ENCODE results near the gene UMODL1. TPM values are rescaled to one million over a fixed set of nuclear protein-coding genes. Genes with fewer than 3 reads are reported as not detected.
"Not testable (repeated sequence)": the region's sequence is repeated elsewhere in the genome, so short reads cannot be mapped to it uniquely, and the experiment has no call there.

UMODL1 gene
- total RNA-seq, 2 experiments from 2014 or later: 0.10 to 0.21 TPM

DNA sequence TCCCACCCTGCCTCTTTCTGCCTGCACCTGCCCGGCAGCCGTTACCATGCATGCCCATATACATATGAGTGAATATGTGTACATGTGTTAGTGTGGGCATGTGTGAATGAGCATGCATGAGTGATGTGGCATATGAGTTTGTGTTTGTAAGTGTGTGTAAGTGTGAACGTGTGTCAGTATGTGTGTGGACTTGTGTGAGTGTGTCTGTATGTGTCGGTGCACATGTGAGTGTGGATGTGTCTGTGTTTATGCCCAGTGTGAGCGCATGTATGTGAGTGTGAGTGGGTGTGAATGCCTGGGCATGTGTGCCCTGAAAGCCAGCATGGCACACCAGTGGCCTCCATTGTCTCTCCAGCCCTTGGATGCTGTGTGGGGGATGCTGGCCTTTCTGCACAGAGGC is 2.5 kb upstream of the UMODL1 start:
- POLR2A ChIA-PET: no interaction called here
- Mint-ChIP-seq H3K4me1 (peaks cover 26% of the 10 kb centered on the region), H3K27me3 (peaks cover 2% of the 10 kb centered on the region), H3K36me3 (ENCODE audit: low read depth) (peaks cover 2% of the 10 kb centered on the region), H3K9me3 (no peaks in the 10 kb centered on the region), H3K4me3 (no peak overlapping the region), H3K27ac (no peak overlapping the region)
- no peak for DNase-seq
- CTCF ChIA-PET: no interaction called here

DNA sequence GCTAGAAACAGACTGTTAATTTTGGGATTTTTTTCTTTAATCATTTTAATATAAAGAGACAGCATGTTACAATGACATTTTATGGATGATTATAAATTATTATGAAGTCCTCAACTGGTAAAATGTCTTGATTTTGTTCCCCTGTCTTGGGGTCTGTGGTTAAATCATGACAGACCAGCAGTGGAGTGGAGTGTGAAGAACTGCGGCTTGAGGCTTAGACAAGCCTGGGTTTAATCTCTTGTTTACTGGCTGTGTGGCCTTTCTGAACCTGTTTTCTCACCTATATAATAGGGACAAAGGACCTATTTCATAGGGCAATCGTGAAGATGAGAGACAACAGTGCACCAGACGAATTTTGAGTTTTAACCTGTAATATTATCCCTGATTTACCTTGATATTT is 1.8 kb upstream of the UMODL1 start:
- ChIA-PET POLR2A (no interaction called here), CTCF (no interaction called here)
- Mint-ChIP-seq H3K36me3 (ENCODE audit: low read depth) (peaks cover 2% of the 10 kb centered on the region), H3K27ac (no peak overlapping the region), H3K4me3 (no peak overlapping the region), H3K9me3 (no peaks in the 10 kb centered on the region), H3K4me1 (peaks cover 19% of the 10 kb centered on the region), H3K27me3 (peaks cover 2% of the 10 kb centered on the region)
- DNase-seq: no peak

DNA sequence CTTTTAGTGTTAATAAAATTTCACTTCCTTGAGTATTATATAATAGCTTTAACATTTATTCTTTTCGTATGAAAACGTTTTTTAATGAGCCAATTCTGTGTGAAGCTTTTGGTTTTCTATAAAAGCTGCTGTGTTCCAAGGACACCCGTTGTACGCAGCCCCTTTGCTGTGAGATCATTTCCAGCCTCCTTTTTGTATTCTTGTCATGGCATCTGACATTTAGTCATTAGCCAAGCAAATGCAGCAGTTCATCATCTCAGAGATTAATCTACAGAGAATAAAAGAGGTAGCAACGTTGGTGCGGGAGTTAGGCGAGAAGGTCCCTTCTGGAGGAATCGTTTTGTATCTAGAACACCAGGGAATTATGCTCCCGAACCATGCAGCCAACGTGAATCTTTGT is 1.3 kb upstream of the UMODL1 start:
- Mint-ChIP-seq H3K9me3 (no peaks in the 10 kb centered on the region), H3K4me1 (peaks cover 14% of the 10 kb centered on the region), H3K36me3 (ENCODE audit: low read depth) (peaks cover 2% of the 10 kb centered on the region), H3K4me3 (no peak overlapping the region), H3K27ac (no peak overlapping the region), H3K27me3 (peaks cover 2% of the 10 kb centered on the region)
- ChIA-PET CTCF (interaction anchor here (0.7 kb wide), 1 partner anchor 38 kb away, joined by 3 read pairs; no protein-coding TSS in a partner anchor), POLR2A (no interaction called here)
- no peak for DNase-seq

DNA sequence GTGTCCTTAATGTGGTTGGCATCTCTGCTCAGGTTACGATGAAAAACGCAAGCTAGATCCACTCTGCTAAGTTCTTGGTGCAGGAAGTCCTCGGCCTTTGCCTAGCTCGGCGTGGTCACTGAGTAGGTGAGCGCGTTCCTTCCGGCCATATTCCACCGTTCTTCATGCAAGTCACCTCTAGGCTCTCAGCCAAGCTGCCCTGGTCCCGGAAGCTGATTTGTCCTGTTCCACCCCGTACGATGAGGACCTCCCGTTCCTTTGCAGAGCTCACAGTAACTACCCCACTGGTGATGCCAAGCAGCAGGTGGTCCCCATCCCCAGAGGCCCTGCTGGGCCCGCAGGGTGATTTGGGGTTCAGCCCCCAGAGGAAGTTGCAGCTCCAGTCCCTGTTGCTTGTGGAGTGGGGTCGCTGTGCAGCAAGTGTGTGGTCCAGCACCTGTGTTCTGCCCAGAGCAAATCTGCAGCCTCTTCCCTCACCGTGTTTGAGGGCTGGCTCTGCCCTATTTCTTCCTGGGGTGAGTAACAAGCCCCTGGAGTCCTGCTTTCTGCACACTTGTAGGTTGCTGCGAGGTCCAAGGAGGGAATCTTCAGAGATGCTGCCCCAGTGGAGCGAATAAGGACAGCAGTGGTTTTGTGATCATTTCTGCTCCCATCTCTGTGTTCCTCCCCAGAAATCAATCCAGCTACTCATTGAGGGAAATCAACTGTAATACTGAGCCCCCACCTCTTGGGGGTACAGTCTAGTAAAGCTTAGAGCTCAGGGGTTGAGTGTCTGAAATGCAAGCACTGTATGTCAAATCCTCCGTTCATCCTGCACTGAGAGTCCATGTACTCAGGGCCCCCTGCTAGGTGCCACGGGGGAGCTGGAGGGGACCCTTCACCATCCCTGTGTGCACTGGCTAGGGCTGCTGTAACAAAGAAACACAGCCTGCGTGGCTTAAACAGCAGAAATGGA is 2.3 kb downstream of the UMODL1 start:
- Mint-ChIP-seq H3K27ac (no peak overlapping the region), H3K9me3 (no peaks in the 10 kb centered on the region), H3K27me3 (peaks cover 2% of the 10 kb centered on the region), H3K36me3 (ENCODE audit: low read depth) (no peaks in the 10 kb centered on the region), H3K4me3 (no peak overlapping the region), H3K4me1 (no peaks in the 10 kb centered on the region)
- ChIA-PET CTCF (interaction anchor here (0.5 to 0.7 kb wide), 2 partner anchors 147 to 497 kb away, joined by 4 read pairs; no protein-coding TSS in a partner anchor), POLR2A (no interaction called here)
- no peak for DNase-seq

- CTCF ChIA-PET: interaction anchor here (0.6 kb wide), 1 partner anchor 723 kb away, joined by 3 read pairs; no protein-coding TSS in a partner anchor
- Mint-ChIP-seq H3K36me3 (ENCODE audit: low read depth) (no peaks in the 10 kb centered on the region), H3K9me3 (no peaks in the 10 kb centered on the region), H3K27ac (no peak overlapping the region), H3K4me3 (no peak overlapping the region), H3K4me1 (no peaks in the 10 kb centered on the region), H3K27me3 (peaks cover 2% of the 10 kb centered on the region)
- POLR2A ChIA-PET: no interaction called here
- DNase-seq: no peak
These were observed 4.8 kb downstream of the UMODL1 start for GRCh38 chr21:42075686-42076471.

GRCh38 chr21:42077685-42078238 is 6.6 kb downstream of the UMODL1 start:
- POLR2A ChIA-PET; H3K27ac Mint-ChIP-seq; H3K4me1 Mint-ChIP-seq; DNase-seq; H3K4me3 Mint-ChIP-seq; H3K36me3 Mint-ChIP-seq (ENCODE audit: low read depth); H3K9me3 Mint-ChIP-seq; CTCF ChIA-PET; H3K27me3 Mint-ChIP-seq: not testable (repeated sequence)

DNA sequence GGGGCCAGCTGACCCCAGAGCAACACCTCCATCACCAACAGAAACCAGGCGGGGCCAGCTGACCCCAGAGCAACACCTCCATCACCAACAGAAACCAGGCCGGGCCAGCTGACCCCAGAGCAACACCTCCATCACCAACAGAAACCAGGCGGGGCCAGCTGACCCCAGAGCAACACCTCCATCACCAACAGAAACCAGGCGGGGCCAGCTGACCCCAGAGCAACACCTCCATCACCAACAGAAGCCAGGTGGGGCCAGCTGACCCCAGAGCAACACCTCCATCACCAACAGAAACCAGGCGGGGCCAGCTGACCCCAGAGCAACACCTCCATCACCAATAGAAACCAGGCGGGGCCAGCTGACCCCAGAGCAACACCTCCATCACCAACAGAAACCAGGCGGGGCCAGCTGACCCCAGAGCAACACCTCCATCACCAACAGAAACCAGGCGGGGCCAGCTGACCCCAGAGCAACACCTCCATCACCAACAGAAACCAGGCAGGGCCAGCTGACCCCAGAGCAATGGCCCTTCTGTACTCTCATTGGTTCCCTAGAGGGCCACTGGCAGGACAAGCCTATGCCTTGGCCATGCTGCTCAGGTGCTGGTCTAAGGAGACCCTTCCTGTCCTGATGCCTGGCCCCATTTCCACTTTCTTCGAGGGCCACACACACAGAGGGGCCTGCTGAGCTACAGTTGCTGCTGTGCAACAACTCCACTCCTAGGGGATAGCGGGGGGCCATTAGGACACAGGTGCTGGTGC is 7.3 kb downstream of the UMODL1 start:
- CTCF ChIA-PET; H3K36me3 Mint-ChIP-seq (ENCODE audit: low read depth); H3K4me1 Mint-ChIP-seq; H3K9me3 Mint-ChIP-seq; POLR2A ChIA-PET; DNase-seq; H3K27me3 Mint-ChIP-seq; H3K27ac Mint-ChIP-seq; H3K4me3 Mint-ChIP-seq: not testable (repeated sequence)

- Mint-ChIP-seq H3K27ac (no peak overlapping the region), H3K4me1 (no peaks in the 10 kb centered on the region), H3K4me3 (no peak overlapping the region), H3K27me3 (peaks cover 3% of the 10 kb centered on the region), H3K36me3 (ENCODE audit: low read depth) (no peaks in the 10 kb centered on the region), H3K9me3 (no peaks in the 10 kb centered on the region)
- CTCF ChIA-PET: no interaction called here
- POLR2A ChIA-PET: no interaction called here
- no peak for DNase-seq
These were observed 8.2 kb downstream of the UMODL1 start for GRCh38 chr21:42079008-42079938.

- H3K9me3 Mint-ChIP-seq: no peaks in the 10 kb centered on the region
- ChIA-PET POLR2A (no interaction called here), CTCF (no interaction called here)
- no peak for DNase-seq
- no peak overlapping the region for H3K27ac Mint-ChIP-seq
- H3K36me3 Mint-ChIP-seq (ENCODE audit: low read depth): no peaks in the 10 kb centered on the region
- peaks cover 3% of the 10 kb centered on the region for H3K27me3 Mint-ChIP-seq
- no peak overlapping the region for H3K4me3 Mint-ChIP-seq
- no peaks in the 10 kb centered on the region for H3K4me1 Mint-ChIP-seq
These were observed 9.0 kb downstream of the UMODL1 start for GRCh38 chr21:42079939-42080787.

- POLR2A ChIA-PET: no interaction called here
- Mint-ChIP-seq H3K27ac (no peak overlapping the region), H3K27me3 (peaks cover 3% of the 10 kb centered on the region), H3K36me3 (ENCODE audit: low read depth) (no peaks in the 10 kb centered on the region), H3K9me3 (no peaks in the 10 kb centered on the region), H3K4me3 (no peak overlapping the region), H3K4me1 (no peaks in the 10 kb centered on the region)
- no peak for DNase-seq
- CTCF ChIA-PET: interaction anchor here (0.9 to 1.0 kb wide), 2 partner anchors 36 to 84 kb away, joined by 3 to 7 read pairs; no protein-coding TSS in a partner anchor
These were observed 9.6 kb downstream of the UMODL1 start for GRCh38 chr21:42080788-42081083.

GRCh38 chr21:42081138-42081537 is 10.0 kb downstream of the UMODL1 start:
- H3K4me1 Mint-ChIP-seq: no peaks in the 10 kb centered on the region

More at GRCh38 chr21:42081138-42081537, 10.0 kb downstream of the UMODL1 start:
- peaks cover 3% of the 10 kb centered on the region for H3K27me3 Mint-ChIP-seq
- CTCF ChIA-PET: interaction anchor here (0.9 to 1.0 kb wide), 2 partner anchors 36 to 83 kb away, joined by 3 to 7 read pairs; no protein-coding TSS in a partner anchor
- no peak overlapping the region for H3K27ac Mint-ChIP-seq
- H3K4me3 Mint-ChIP-seq: no peak overlapping the region
- no peaks in the 10 kb centered on the region for H3K36me3 Mint-ChIP-seq (ENCODE audit: low read depth)
- H3K9me3 Mint-ChIP-seq: no peaks in the 10 kb centered on the region
- POLR2A ChIA-PET: no interaction called here
- no peak for DNase-seq

Measured in activated CD4-positive, alpha-beta T cell treated with anti-CD3 and anti-CD28 coated beads, Interleukin-2, amount 10 ng/mL, durations not matched to agents 7 days and 5 days (primary cell).